ENCODE measurements around the gene PLA2G2F. TPM values are rescaled to one million over a fixed set of nuclear protein-coding genes. Genes with fewer than 3 reads are reported as not detected.

PLA2G2F gene
- total and polyA plus RNA-seq, 2 of the 8 experiments (the other 6 are each of a cell fraction or from before 2014, with no cell fraction given) = not detected

- TF ChIP-seq TBP (IDR thresholded peaks at IDR 0.05; ENCODE audit: low read depth, low read length) (no peak), KDM5A (IDR thresholded peaks at IDR 0.05; ENCODE audit: low read length) (no peak), TCF12 (IDR thresholded peaks at IDR 0.05; ENCODE audit: low read depth, low read length) (no peak)
These were observed 48.5 kb upstream of the PLA2G2F start (continued) for GRCh38 chr1:20090641-20091040.
